GM23248 (cell line): ENCODE results near the gene ZNF526.

Experiments used
- EZH2 ChIP-seq: fragments of 200-600 bp; sonication (generic); IDR thresholded peaks from 2 replicates; pipeline ENCODE4 v1.6.1; 2018; ENCODE audit warnings: antibody characterized with exemption, mild to moderate bottlenecking; ENCODE audit not compliant: insufficient read depth, poor library complexity, severe bottlenecking
- EZH2phosphoT487 ChIP-seq: fragments of 200-600 bp; sonication (generic); IDR thresholded peaks from 2 replicates; pipeline ENCODE4 v1.6.1; 2018; ENCODE audit warnings: antibody characterized with exemption, moderate library complexity, mild to moderate bottlenecking, low read depth; ENCODE audit not compliant: insufficient read depth

GRCh38 chr19:42275517-42275916 is 55.4 kb downstream of the ZNF526 start:
- TF ChIP-seq EZH2phosphoT487: no peak
- no peak for TF ChIP-seq EZH2
